Heart left ventricle (tissue), 16 donors: ENCODE results near the gene NTF3. TPM values are rescaled to one million over a fixed set of nuclear protein-coding genes. Genes with fewer than 3 reads are reported as not detected.

Source experiments
- ATAC-seq, 4 donors: fragments of 200-7000 bp; cut with Tn5 transposase; one replicate each; pipeline ENCODE4 v1.9.1; 2020 to 2022; ENCODE audit warnings: moderate library complexity in 4 of 4, mild to moderate bottlenecking in 3 of 4, moderate number of reproducible peaks in 1 of 4
- DNase-seq, 5 donors: peaks; one replicate each; pipeline ENCODE4 v3.0.0-alpha.2; 2020
- H3K27ac ChIP-seq, 12 donors: fragments of 200-600 bp; sonication (generic) in 4 of 12; one replicate each; pipeline versions ENCODE4 v1.5.0 to v1.8.0; 2016 to 2022; ENCODE audit warnings: mild to moderate bottlenecking in 2 of 12
- H3K27me3 ChIP-seq, 9 donors: fragments of 200-600 bp; sonication (generic) in 2 of 9; one replicate each; pipeline versions ENCODE4 v1.5.1 to v1.8.0; 2016 to 2022; ENCODE audit warnings: mild to moderate bottlenecking in 3 of 9
- H3K36me3 ChIP-seq, 9 donors: fragments of 200-600 bp; sonication (generic) in 2 of 9; one replicate each; pipeline versions ENCODE4 v1.5.0 to v1.8.0; 2018 to 2022; ENCODE audit warnings: mild to moderate bottlenecking in 2 of 9
- H3K4me1 ChIP-seq, 12 donors: fragments of 200-600 bp; sonication (generic) in 4 of 12; one replicate each; pipeline versions ENCODE4 v1.5.0 to v1.8.0; 2016 to 2022; ENCODE audit warnings: mild to moderate bottlenecking in 3 of 12
- H3K4me3 ChIP-seq, 12 donors: fragments of 200-600 bp; sonication (generic) in 4 of 12; one replicate each; pipeline versions ENCODE4 v1.5.0 to v1.8.0; 2017 to 2022; ENCODE audit warnings: mild to moderate bottlenecking in 9 of 12, moderate library complexity in 4 of 12
- H3K9me3 ChIP-seq, 12 donors: fragments of 200-600 bp; sonication (generic) in 4 of 12; one replicate each; pipeline versions ENCODE4 v1.5.0 to v1.8.0; 2016 to 2022; ENCODE audit warnings: mild to moderate bottlenecking in 1 of 12
- POLR2A ChIP-seq, 2 donors: fragments of 450-650 bp; IDR thresholded peaks; one replicate each; pipeline ENCODE4 v1.6.1; 2017; ENCODE audit warnings: antibody characterized with exemption in 2 of 2, mild to moderate bottlenecking in 2 of 2, moderate library complexity in 2 of 2
- WGBS, 4 donors: extraction: QIAGEN DNeasy Blood & Tissue Kit in 2 of 4; methylation state at CpG; one replicate each; pipeline versions ENCODE4 v1.1.5 to v1.1.7; 2013 to 2018; 5-methylcytosine and 5-hydroxymethylcytosine counted together
- intact Hi-C, 10 donors: fragments of 100-400 bp; cut with DNase I; formaldehyde crosslinking; loops; one replicate each; pipeline versions ENCODE4 v1.11.1 to v1.14.2; 2022
- polyA plus RNA-seq, 2 donors: library from polyadenylated mRNA; stranded (reverse); fragments of 200-250 nt; gene quantifications; one replicate each; pipeline ENCODE4 v1.2.3, GENCODE V29; 2013
- total RNA-seq, 9 donors: library from RNA; depleted of rRNA in 2 of 9; stranded (reverse); fragments of >200 nt in 2 of 9; fragmentation: NEBNext Ultra II Directional in 3 of 9; extraction: Animal tissue kit (Norgen Biotek cat#: 25700) in 3 of 9; gene quantifications; one replicate each; pipeline versions ENCODE4 v1.1.0 to v1.2.4, GENCODE V29; 2016 to 2023
- TF ChIP-seq, protein P1 (sequence below), 12 donors: fragments of 200-600 bp; sonication (generic) in 4 of 12; IDR thresholded peaks; one replicate each; pipeline versions ENCODE4 v1.5.0 to v1.8.0; 2018 to 2022; ENCODE audit warnings: antibody characterized with exemption in 12 of 12, mild to moderate bottlenecking in 5 of 12
- donor health status: ischemic (EF 13 %, LVEDD 7.1; RV severe dilation, severe dysfunction).
- donor health status: healthy with polysubstance abuse.
- donor health status: DM: no; HTN: yes; CAD: no.
- donor health status: DM: no; HTN: no; CAD: no.
- donor health status: ischemic (EF 25% LVEDD 6.9; RV normal size, moderate dysfunction).
- donor health status: ischemic (EF 25% LVEDD 5.7; RV mildly dilated, moderate dysfunction).
- donor health status: healthy.
- donor health status: DM: yes; HTN: yes; CAD: no.
- donor health status: ischemic (EF 35%, LVEDD 5.7; RV mildly dilated, moderate dysfunction).
- donor health status: nonischemic (EF 11% LVEDD 7.7; RV severe dilation, severe dysfunction).
- donor health status: DM: yes; HTN: yes; CAD: no.
- donor health status: PGD.
- donor health status: ischemic (EF 29% LVEDD 5.4; RV normal size, mild dysfunction).
- donor health status: nonischemic (EF 23%, LVEDD 6.1; RV moderate dilation, normal function).

NTF3 gene
- total and polyA plus RNA-seq, 11 donors: 0.26 to 1.7 (median 0.63) TPM

DNA sequence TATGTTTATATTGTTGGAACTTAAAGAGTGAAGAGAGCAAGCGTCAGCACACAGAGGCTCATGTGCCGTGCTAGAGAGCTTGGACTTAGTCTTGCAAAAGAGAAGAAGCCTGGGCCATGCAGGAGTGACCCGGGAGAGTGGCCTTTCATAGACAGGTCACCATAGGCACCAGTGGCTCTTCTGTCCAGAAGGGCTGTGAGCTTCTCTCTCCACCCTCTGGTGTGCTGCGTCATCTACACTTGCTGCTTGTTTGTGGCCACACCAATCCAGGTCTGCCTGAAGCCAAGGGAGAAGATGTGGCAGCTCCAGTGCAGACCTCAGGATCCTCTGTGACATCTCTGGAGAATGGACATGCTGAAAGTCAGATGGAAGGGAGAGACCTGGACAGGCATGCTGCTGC, 74.4 kb downstream of the NTF3 start:
- no peak overlapping the region for H3K27ac ChIP-seq
- 78 to 84% (median 84%) methylated on average over 4 of the region's 4 CpGs for whole genome bisulfite sequencing, 4 donors
- TF ChIP-seq POLR2A (IDR thresholded peaks at IDR 0.05): no peak
- TF ChIP-seq, protein P1, sequence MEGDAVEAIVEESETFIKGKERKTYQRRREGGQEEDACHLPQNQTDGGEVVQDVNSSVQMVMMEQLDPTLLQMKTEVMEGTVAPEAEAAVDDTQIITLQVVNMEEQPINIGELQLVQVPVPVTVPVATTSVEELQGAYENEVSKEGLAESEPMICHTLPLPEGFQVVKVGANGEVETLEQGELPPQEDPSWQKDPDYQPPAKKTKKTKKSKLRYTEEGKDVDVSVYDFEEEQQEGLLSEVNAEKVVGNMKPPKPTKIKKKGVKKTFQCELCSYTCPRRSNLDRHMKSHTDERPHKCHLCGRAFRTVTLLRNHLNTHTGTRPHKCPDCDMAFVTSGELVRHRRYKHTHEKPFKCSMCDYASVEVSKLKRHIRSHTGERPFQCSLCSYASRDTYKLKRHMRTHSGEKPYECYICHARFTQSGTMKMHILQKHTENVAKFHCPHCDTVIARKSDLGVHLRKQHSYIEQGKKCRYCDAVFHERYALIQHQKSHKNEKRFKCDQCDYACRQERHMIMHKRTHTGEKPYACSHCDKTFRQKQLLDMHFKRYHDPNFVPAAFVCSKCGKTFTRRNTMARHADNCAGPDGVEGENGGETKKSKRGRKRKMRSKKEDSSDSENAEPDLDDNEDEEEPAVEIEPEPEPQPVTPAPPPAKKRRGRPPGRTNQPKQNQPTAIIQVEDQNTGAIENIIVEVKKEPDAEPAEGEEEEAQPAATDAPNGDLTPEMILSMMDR (IDR thresholded peaks at IDR 0.05): no peak
- DNase-seq: no peak
- peaks cover 0 to 6% (median 0%) of the 10 kb centered on the region in 9 donors for H3K27me3 ChIP-seq
- H3K4me1 ChIP-seq: peaks cover 0 to 26% (median 13%) of the 10 kb centered on the region in 12 donors
- no peaks in the 10 kb centered on the region for H3K9me3 ChIP-seq
- ATAC-seq: peak in 1 of 4 donors; percentile 6
- intact Hi-C loops: loop anchor here in 3 of 10 donors (5.0 kb wide), 3 partner anchors 61 to 79 kb away; partner anchors contain the start of gene NTF3 (in 1 of the 3)
- H3K4me3 ChIP-seq: no peak overlapping the region
- no peaks in the 10 kb centered on the region for H3K36me3 ChIP-seq

DNA sequence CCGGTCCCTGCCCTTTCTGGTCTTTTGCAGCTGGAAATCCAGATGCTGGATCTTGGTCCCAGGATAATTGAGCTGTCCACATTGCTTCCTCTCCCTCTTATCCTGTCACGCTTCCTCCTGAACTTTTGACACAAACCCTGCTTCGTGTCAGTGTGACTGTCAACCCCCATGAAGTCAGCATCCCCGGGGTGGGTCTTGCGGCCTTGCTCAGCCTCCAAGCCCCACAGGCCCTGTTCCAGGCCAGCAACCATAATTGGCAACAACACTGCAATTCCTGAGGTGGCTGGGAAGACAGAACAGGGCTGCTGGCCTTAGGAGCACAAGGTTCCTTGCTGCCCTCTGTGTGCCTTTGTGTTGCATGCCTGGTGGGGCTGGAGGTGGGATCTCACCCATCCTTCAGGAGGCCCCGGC, 74.9 kb downstream of the NTF3 start:
- ATAC-seq (peak; percentile 57 to 90 (median 72)), DNase-seq (peak in 4 of 5 donors; percentile 57 to 80 (median 66))
- intact Hi-C loops: loop anchor here in 3 of 10 donors (5.0 kb wide), 3 partner anchors 60 to 80 kb away; partner anchors contain the start of gene NTF3 (in 1 of the 3)

DNA sequence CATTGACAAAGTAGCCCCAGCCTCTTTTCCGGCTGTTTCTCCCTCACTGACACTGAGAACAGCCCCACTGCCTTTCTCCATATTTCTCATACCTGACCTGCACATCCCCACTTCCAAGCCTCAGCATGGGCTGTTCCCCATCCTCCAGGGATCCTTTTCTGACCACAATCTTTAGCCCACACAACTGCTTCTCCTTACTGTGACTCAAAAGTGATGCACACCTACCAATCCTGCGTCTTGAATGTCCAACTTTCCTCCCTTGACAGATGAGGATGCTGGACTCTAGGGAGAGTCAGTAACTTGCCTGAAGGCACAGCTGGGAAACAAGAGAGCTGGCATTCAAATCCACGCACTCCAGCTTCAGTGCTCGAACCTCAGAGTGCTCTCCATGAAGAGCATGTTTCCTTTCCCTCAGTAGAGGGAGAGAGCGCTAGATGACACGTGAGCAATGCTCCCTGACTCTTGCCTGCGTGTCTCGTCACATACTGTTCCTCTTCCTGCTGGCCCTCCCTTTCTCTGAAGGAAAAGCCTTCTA, 75.6 kb downstream of the NTF3 start:
- TF ChIP-seq, protein P1 (IDR thresholded peaks at IDR 0.05): no peak
- no peak for TF ChIP-seq POLR2A (IDR thresholded peaks at IDR 0.05)
- no peak for ATAC-seq
- intact Hi-C loops: loop anchor here in 3 of 10 donors (5.0 kb wide), 3 partner anchors 60 to 80 kb away; partner anchors contain the start of gene NTF3 (in 1 of the 3)

More for the DNA sequence above, 74.9 kb downstream of the NTF3 start:
- Histone ChIP-seq H3K4me1 (peaks cover 0 to 29% (median 13%) of the 10 kb centered on the region in 12 donors), H3K36me3 (no peaks in the 10 kb centered on the region), H3K4me3 (no peak overlapping the region), H3K27ac (no peak overlapping the region), H3K9me3 (no peaks in the 10 kb centered on the region), H3K27me3 (peaks cover 0 to 6% (median 0%) of the 10 kb centered on the region in 9 donors)
- TF ChIP-seq, protein P1 (IDR thresholded peaks at IDR 0.05): no peak
- no peak for TF ChIP-seq POLR2A (IDR thresholded peaks at IDR 0.05)
- WGBS, 4 donors: 34 to 45% (median 36%) methylated on average over 6 of the region's 6 CpGs

GRCh38 chr12:5507944-5508343, 76.0 kb downstream of the NTF3 start:
- H3K4me3 ChIP-seq: no peak overlapping the region
- DNase-seq (no peak), ATAC-seq (no peak)
- TF ChIP-seq, protein P1 (IDR thresholded peaks at IDR 0.05): no peak
- no peak for TF ChIP-seq POLR2A (IDR thresholded peaks at IDR 0.05)
- intact Hi-C loops: loop anchor here in 3 of 10 donors (5.0 kb wide), 3 partner anchors 59 to 81 kb away; partner anchors contain the start of gene NTF3 (in 1 of the 3)
- H3K27me3 ChIP-seq: peaks cover 0 to 12% (median 0%) of the 10 kb centered on the region in 9 donors
- no peaks in the 10 kb centered on the region for H3K9me3 ChIP-seq
- WGBS, 4 donors: 91 to 98% (median 95%) methylated on average over 5 of the region's 5 CpGs
- no peak overlapping the region for H3K27ac ChIP-seq
- H3K4me1 ChIP-seq: peaks cover 0 to 30% (median 13%) of the 10 kb centered on the region in 12 donors
- H3K36me3 ChIP-seq: no peaks in the 10 kb centered on the region

More for the DNA sequence above, 75.6 kb downstream of the NTF3 start:
- no peak for DNase-seq
- Histone ChIP-seq H3K4me3 (no peak overlapping the region), H3K4me1 (peaks cover 0 to 30% (median 13%) of the 10 kb centered on the region in 12 donors), H3K36me3 (no peaks in the 10 kb centered on the region), H3K27ac (no peak overlapping the region), H3K9me3 (no peaks in the 10 kb centered on the region), H3K27me3 (peaks cover 0 to 12% (median 0%) of the 10 kb centered on the region in 9 donors)
- WGBS, 4 donors: 69 to 82% (median 74%) methylated on average over 8 of the region's 8 CpGs
